OCI-M2 (cell line): ENCODE results near the gene ANXA10.
"Not testable (repeated sequence)": the region's sequence is repeated elsewhere in the genome, so short reads cannot be mapped to it uniquely, and the experiment has no call there.

ENCODE experiments used
- DNase-seq: peaks from one replicate; lab custom pipeline; 2025; ENCODE audit not compliant: unreplicated experiment; lab: John Stamatoyannopoulos, UW

Gene ANXA10

DNA sequence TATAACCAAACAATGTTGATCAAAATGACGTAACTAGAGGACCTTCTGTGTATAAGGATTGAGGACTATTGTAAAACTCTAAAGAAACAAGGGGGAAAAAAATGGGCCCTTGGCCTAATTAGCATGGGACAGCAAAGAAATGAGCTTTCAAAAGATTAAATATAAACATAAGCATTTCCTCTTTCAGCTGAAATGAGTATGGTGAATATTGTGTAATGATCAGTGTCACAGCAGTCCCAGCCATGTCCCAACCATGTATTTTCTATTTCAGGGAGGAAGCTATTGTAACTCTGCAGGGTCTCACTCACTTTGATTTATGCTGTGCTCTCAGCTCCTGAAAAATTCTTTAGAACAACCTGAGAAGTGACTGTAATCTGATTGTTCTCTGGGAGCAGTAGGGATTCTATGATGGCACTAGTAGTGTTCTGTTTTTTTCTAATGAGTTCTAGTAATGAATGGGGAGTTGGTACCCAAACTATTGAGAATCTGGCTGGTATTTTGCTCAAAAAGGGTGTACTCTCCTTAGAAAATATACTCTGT lies 25.8 kb downstream of the ANXA10 start:
- DNase-seq, result no peak

DNA sequence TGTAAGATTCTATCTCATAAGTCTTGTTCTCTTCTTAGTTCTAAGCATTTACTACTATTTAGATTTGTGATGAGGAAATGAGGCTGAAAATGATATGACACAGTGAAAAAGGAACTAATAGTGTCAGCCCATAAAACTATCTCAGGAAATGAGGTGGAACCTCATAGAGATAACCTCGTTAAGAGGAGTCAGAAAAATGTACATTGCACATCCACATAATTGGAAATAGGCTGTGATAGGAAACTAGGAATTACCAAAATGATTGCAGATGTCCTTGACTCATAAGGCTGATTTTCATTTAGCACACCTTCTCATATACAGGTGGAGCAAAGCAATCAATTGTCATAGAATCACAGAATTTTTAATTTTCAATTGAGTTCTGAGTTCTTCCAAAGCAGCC lies 26.8 kb downstream of the ANXA10 start:
- no peak for DNase-seq

- DNase-seq, result no peak
These were observed 27.6 kb downstream of the ANXA10 start for GRCh38 chr4:168119890-168120289.

DNA sequence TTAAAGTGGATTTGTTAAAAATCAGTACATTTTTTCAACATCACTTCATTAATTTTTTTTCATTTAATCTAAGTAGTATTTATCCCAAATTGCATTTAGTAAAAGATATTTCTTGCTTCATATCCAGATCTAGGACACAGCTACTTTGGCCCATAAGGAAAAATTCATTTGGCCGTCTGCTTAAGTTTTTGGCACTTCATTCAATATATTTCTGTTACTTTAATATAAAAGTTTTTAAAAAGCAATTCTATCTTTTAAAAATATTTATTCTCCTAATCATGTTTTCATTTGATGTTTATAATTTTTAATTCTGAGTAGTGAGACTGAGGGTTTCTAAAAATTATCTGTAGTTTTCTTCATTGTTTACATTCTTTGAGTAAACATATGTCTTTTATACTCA lies 28.5 kb downstream of the ANXA10 start:
- DNase-seq, result no peak

GRCh38 chr4:168124008-168124641 lies 31.8 kb downstream of the ANXA10 start:
- DNase-seq, result no peak

GRCh38 chr4:168126952-168127351 lies 34.6 kb downstream of the ANXA10 start:
- DNase-seq, result no peak

DNA sequence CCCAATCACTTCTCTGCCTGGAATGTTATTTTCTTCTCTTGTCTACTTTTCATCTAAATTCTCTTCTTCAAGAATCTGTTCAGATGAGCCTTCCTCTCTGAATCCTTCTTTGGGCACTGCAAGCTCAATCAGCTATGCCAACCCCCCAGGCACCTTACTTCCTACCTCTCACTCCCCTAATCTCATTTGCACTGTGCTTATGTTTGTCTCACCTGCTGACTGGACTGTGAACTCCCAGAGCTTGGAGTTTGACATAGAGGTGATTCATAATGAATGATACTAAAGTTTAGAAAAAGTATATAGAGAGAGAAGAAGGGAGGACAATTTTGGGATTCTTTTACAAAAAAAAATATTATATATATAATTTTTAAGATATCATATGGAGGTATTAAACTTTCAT lies 36.3 kb downstream of the ANXA10 start:
- no peak for DNase-seq

- DNase-seq, result no peak
These were observed 36.9 kb downstream of the ANXA10 start for GRCh38 chr4:168129046-168129772.

GRCh38 chr4:168129802-168130201 lies 37.5 kb downstream of the ANXA10 start:
- DNase-seq, result no peak

DNA sequence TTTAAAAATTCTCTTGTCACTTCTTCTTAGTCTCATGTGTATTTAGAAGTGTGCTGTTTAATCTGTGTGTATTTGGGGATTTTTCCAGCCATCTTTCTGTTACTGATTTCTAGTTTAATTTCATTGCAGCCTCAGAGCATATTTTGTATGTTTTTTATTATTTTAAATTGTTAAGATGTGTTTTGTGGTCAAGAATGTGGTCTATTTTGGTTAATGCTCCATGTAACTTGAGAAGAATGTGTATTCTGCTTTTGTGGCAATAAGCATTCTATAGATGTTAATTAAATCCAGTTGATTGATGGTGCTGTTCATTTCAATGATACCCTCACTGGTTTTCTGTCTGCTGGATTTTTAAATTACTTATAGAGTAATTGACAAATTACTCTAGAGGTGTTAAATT lies 38.9 kb downstream of the ANXA10 start:
- no peak for DNase-seq

DNA sequence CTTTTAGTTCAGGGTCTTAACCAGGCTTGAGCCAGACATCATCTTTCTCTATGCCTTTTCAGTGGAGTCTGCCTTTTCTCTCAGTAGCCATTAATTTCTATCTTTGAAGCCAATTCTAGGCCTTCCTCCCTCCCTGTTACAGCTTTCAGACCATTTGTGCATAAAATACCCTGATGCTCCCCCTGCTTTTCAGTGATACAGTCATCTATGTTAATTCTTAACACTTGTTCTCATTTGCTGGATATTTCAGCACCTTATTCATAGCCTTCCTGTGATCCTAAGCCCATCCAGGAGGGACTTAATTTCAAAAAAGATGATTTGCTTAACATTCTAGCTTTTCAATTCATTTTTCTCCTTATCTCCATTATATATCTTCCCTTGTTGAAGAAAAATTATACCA lies 42.3 kb downstream of the ANXA10 start:
- no peak for DNase-seq

DNA sequence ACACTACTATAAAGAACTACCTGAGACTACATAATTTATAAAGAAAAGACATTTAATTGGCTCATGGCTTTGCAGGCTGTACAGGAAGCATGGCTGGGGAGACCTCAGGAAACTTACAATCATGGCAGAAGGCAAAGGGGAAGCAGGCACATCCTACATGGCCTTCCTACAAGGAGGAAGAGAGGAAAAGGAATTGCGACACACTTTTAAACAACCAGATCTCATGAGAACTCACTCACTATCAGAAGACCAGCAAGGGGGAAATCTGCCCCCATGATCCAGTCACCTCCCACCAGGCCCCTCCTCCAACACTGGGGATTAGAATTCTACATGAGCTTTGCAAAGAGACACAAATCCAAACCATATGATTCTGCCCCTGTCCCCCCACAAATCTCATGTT lies 43.5 kb downstream of the ANXA10 start:
- DNase-seq, result not testable (repeated sequence)

- DNase-seq, result not testable (repeated sequence)
These were observed 45.4 kb downstream of the ANXA10 start for GRCh38 chr4:168137695-168138094.

- no peak for DNase-seq
These were observed 45.8 kb downstream of the ANXA10 start for GRCh38 chr4:168138143-168138542.

GRCh38 chr4:168139336-168139735 lies 47.0 kb downstream of the ANXA10 start:
- DNase-seq, result no peak

DNA sequence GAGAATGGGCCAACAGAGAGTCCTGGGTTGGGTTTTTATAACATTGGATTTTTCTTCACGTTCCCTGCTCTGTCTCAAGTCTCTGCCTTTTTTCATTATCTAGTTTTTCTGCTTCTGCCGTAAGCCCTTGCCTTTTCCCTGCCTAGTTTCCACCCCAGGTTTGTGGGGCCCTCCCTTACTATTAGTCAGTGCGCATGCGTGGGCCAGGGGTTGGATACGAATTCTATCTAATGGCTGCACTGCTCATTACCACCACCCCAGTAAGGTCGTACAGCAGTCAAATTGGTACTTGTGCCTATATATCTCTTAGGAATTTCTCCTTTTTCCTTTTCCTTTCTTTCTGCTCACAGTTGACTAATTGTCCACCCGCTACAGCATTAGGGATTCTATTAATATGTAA lies 49.4 kb downstream of the ANXA10 start:
- no peak for DNase-seq

DNA sequence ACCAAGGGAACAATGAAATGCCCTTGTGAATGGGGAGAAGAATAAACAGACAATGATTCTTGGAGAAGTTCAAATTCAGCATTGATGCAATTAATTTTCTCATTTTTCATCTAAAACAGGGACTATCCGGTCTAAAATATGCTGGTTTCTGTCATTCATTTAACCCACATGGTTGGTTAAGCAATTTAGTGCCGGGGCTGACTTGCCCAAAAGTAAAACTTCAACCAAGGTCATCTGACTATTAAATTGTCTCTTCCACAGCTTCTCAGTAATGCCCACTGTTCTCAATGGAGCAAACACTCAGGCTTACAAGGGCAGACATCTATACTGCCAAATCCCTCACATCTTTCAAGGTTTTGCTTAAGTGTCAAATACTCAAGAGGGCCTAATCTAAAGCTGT lies 51.3 kb downstream of the ANXA10 start:
- no peak for DNase-seq

DNA sequence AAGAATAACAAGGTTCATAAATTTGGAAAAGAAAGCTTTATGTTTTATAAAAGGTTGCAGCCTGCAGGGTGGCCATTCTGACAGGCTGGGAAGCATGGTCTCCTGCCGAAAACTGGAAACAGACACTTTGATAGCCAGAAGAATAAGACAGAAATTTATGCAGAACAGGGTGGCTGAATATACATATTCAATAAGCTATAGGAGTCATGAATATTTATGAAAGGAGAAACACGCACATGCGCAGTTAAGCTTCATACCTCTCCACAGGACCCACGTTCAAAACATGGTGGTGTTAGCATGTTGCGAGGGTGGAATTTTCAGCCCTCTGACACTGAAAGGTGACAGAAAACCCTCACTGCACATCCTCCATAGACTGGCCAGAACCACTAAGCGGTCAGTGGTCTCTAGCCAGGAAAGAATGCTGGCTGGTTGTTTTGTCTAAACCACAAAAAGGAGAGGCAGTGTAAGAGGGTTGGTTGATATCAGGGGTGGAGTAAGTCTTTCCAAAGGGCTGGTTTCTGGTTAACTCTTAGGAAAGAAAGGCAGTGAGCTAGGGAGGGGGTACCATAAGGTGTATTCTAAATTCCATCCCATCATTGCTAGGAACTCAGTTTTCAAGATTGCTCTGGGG lies 58.2 kb downstream of the ANXA10 start:
- no peak for DNase-seq

DNA sequence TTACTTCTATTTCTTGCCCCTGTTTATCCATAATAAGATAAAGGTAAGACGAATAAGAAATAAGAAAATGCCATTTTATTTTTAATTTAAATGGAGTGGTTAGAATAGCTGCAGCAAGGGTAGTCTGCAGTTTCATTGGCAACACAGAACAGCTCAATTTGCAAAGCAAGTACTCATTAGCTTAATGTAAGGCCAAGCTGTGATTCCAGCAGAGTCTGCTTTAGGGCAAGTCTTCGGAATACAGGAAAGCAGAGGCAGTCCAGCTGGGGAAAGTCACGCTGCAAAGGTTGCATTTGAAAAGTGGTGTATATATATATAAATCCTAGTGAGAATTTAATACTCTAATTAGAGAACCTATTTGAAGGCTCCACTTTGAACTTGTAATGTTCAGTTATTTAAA lies 59.0 kb downstream of the ANXA10 start:
- no peak for DNase-seq

DNA sequence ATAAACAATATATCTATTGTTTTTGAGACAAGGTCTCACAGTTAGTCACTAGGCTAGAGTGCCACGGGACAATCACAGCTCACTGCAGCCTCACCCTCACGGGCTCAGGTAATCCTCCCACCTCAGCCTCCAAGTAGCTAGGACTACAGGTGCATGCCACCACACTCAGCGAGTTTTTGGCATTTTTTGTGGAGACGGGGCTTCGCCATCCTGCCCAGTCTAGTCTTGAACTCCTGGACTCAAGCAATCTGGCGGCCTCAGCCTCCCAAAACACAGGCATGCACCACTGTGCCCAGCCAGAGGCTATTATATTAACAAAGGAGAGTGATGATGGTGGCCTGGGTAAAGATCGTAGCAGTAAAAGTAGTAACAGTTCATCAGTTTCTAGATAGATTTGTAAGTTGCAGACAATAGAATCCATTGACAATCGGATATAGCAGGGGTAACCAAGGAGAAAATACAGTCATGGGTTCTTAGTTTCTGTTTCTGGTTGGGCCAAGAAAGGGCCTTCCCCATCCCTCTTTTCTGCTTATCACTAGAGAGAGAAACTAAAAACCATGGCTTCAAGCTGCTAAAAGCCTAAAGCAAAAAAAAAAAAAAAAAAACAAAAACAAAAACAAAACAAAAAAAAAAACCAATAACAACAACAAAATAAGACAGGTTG lies 60.6 kb downstream of the ANXA10 start:
- no peak for DNase-seq

DNA sequence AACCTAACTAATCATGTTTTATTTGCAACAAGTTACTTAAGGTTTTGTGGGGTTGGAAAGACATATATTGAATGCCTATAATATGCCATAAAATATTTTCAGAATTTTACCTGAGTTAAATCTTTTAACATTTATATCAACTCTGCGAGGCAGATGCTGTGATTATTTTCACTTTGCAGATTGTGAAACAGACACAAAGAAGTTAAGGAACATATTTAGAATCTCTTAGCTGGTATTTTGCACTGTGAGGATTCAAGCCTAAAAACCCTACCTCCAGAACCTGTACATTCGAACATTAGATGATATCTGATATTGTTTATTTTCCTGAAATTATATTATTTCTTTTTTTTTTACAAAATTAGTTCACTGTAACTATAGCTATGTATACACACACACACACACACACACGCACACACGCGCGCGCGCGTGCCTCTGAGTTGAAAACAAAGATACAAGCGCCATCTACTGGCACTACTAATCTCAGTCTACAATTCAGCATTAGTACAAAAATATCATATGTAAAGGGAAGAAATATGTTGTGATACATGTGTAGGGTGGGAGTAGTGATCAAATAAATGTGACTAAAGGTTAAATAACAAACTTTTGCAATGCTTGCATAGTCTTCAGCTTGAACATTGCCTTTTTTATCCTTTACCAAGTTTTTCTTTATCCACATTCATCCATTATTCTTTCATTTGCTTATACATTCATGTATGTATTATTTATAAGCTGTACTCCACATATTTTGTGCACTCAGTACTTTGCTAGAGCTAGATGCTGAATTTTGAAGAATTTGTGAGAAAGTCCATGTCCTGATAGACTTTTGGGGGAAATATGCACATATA lies 61.5 kb downstream of the ANXA10 start:
- DNase-seq, result peak; percentile 15
